Measurements from ENCODE around the gene CLN6.
"Not testable (repeated sequence)": the region's sequence is repeated elsewhere in the genome, so short reads cannot be mapped to it uniquely, and the experiment has no call there.

CLN6 gene

GRCh38 chr15:68205954-68206539 lies 23.5 kb downstream of the CLN6 start:
- DNase-seq (ENCODE audit: low read depth): peak; percentile 66
- no peak overlapping the region for H3K4me3 ChIP-seq (ENCODE audit: low read depth, low read length)
- no peak for TF ChIP-seq MYC (IDR thresholded peaks at IDR 0.05; ENCODE audit: low read depth, low read length)
- TF ChIP-seq POLR2A (IDR thresholded peaks at IDR 0.05; ENCODE audit: extremely low read depth, insufficient read length): no peak
- TF ChIP-seq CTCF (IDR thresholded peaks at IDR 0.05; ENCODE audit: low read depth, low read length): no peak

DNA sequence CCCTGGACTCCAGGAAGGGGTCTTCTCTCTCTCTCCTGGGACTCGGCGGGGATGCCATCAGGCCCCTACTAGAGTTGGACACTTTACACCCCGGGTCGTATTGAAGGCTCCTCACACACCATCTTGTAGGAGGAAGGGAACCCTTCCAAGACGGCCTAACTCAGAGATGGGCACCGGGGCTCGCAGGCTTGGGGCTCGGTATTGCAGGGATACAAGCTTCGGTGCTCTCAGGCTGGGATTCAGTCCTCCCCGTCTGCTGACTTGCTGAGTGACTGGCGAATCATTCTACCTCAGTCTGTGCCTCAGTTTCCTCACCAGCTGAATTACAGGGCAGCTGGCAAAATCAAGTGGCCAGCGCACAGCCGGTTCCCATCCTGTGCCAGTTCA lies 24.0 kb downstream of the CLN6 start:
- H3K4me3 ChIP-seq (ENCODE audit: low read depth, low read length): no peak overlapping the region
- DNase-seq (ENCODE audit: low read depth): no peak
- no peak for TF ChIP-seq CTCF (IDR thresholded peaks at IDR 0.05; ENCODE audit: low read depth, low read length)
- peak; percentile 20 for TF ChIP-seq POLR2A (IDR thresholded peaks at IDR 0.05; ENCODE audit: extremely low read depth, insufficient read length)
- no peak for TF ChIP-seq MAX (IDR thresholded peaks at IDR 0.05; ENCODE audit: low read depth, low read length)

DNA sequence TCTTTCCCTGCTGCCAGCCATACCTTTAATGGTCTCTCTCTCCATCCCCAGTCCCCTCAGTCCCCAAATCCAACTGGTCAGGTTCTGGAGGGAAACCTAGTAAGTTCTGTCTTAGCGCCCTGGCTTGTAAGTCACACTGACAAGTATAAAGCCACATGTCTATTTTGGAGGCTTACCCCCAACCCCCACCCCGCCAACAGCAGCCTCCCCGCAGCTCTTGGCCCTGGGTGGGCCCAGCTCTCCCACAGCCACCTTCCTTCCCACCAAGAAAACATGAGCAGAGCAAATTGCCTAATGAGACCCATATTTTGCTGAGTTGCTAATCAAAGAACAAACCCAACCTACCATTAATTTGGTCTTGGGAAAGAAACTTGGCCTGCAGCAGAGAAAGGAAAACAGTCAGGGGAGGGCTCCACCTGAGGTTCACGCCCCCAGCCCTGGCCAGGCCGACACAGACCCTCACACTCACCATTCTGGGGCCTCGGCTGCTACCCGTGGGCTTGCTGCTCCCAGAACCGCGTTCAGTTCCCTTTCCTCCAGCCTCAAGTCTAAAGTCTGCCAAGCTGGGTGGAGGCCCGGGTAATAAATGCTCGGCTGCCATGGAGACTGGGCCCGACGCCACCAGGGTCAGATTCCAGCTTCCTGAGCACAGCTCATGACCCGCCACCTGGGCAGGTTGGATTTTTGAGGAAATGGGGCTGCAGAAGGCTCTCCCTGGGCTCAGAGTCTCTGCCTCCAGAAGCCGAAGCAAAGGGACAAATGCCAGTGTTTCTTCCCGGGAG lies 24.6 kb downstream of the CLN6 start, which contains the start of gene CALML4:
CALML4 (minus strand) TSS at position 557 of the 782 bp plus-strand sequence; CDS start at position 472, 85 bp downstream.
- TF ChIP-seq MYC (IDR thresholded peaks at IDR 0.05; ENCODE audit: low read depth, low read length): no peak
- no peak for TF ChIP-seq CTCF (IDR thresholded peaks at IDR 0.05; ENCODE audit: low read depth, low read length)
- TF ChIP-seq POLR2A (IDR thresholded peaks at IDR 0.05; ENCODE audit: extremely low read depth, insufficient read length): no peak
- TF ChIP-seq MAX (IDR thresholded peaks at IDR 0.05; ENCODE audit: low read depth, low read length): no peak
- DNase-seq (ENCODE audit: low read depth): no peak
- H3K4me3 ChIP-seq (ENCODE audit: low read depth, low read length): no peak within 1 kb of the TSS

DNA sequence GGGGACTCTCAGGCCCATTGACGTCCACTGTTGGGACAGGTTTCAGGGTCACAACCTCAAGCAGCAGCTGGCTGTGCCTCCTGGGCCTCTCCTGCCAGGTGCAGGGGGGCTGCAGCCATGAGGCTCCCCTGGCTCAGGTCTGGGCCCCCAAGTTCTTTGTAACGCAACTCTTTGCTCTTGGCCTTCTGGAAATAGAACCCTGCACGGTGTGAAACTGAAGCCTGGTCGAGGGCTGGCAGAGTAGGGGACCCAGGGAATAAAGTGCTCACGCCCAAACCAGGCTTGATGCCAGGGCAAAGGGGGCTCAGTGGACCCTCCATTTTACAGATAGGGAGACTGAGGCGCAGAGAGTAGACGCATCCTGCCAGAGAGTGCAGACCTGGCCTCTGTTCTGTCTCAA lies 25.2 kb downstream of the CLN6 start:
- H3K4me3 ChIP-seq (ENCODE audit: low read depth, low read length): no peak overlapping the region
- TF ChIP-seq MYC (IDR thresholded peaks at IDR 0.05; ENCODE audit: low read depth, low read length): no peak
- DNase-seq (ENCODE audit: low read depth): no peak

- TF ChIP-seq POLR2A (IDR thresholded peaks at IDR 0.05; ENCODE audit: extremely low read depth, insufficient read length): no peak
- no peak for TF ChIP-seq MYC (IDR thresholded peaks at IDR 0.05; ENCODE audit: low read depth, low read length)
- no peak for TF ChIP-seq CTCF (IDR thresholded peaks at IDR 0.05; ENCODE audit: low read depth, low read length)
- TF ChIP-seq MAX (IDR thresholded peaks at IDR 0.05; ENCODE audit: low read depth, low read length): no peak
- DNase-seq (ENCODE audit: low read depth): no peak
- no peak overlapping the region for H3K4me3 ChIP-seq (ENCODE audit: low read depth, low read length)
Measured at GRCh38 chr15:68203956-68204355, 25.6 kb downstream of the CLN6 start.

DNA sequence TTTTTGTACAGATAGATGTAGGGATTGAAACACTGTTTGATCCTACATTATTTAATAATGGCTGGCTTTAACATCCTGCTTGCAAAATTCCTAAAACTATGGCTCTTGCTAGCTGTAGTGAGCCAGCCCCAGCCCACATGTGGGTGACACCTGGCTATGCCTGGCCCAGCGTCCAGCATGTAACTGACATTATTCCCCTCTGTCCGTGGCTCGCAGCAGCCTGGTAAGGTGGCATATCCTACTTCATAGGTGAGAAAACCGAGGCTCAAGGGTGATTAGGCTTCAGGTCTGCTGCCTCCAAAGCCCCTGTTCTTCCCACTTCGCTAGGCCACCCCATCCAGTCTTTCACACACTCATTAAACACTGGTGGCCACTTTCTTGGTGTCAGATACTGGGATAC lies 26.0 kb downstream of the CLN6 start:
- TF ChIP-seq POLR2A (IDR thresholded peaks at IDR 0.05; ENCODE audit: extremely low read depth, insufficient read length): no peak
- TF ChIP-seq MYC (IDR thresholded peaks at IDR 0.05; ENCODE audit: low read depth, low read length): no peak
- no peak for TF ChIP-seq CTCF (IDR thresholded peaks at IDR 0.05; ENCODE audit: low read depth, low read length)
- no peak for TF ChIP-seq MAX (IDR thresholded peaks at IDR 0.05; ENCODE audit: low read depth, low read length)
- no peak for DNase-seq (ENCODE audit: low read depth)
- no peak overlapping the region for H3K4me3 ChIP-seq (ENCODE audit: low read depth, low read length)

- DNase-seq (ENCODE audit: low read depth); H3K4me3 ChIP-seq (ENCODE audit: low read depth, low read length): not testable (repeated sequence)
Measured at GRCh38 chr15:68202994-68203393, 26.5 kb downstream of the CLN6 start.
